ENCODE results near the gene CAV1.

Gene CAV1

GRCh38 chr7:116530107-116530820, 5.4 kb downstream of the CAV1 start:
- DNase-seq (ENCODE audit: low read depth in 2 of 2) = no peak

DNA sequence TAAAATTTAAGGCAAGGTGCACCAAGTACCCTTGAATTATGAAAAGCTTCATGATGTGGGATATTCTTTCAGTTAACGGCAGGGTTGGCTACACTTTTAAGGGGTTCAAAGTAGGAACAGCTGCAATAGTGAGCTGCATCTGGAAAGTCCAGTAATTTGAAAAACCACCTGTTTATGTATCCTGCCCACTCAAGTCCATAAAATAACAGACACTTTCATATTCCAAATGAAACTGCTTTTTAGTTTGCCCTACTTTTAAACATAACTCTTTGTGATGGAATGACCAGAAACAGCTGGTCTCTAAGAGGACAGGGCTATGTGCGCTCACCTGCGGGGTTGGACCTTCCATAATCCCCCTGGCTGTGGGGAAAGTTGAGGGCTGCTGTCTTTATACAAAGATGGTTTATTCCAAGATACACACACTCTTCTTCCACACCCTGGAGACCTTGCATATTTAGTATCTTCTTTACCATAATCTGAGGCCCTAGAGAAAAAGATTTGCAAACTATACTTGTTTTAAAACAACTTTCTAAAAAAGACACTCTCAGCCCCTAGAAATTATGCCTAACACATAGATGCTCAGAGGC, 7.4 kb downstream of the CAV1 start:
- DNase-seq (ENCODE audit: low read depth in 2 of 2) = no peak

- no peak for DNase-seq (ENCODE audit: low read depth in 2 of 2)
Measured at GRCh38 chr7:116534790-116535189, 10.0 kb downstream of the CAV1 start.

- no peak for DNase-seq (ENCODE audit: low read depth in 2 of 2)
Measured at GRCh38 chr7:116535416-116535815, 10.6 kb downstream of the CAV1 start.

- DNase-seq (ENCODE audit: low read depth in 2 of 2) = no peak
Measured at GRCh38 chr7:116538138-116538537, 13.3 kb downstream of the CAV1 start.

- DNase-seq (ENCODE audit: low read depth in 2 of 2) = no peak
Measured at GRCh38 chr7:116539879-116540278, 15.0 kb downstream of the CAV1 start.

GRCh38 chr7:116540743-116541142, 15.9 kb downstream of the CAV1 start:
- DNase-seq (ENCODE audit: low read depth in 2 of 2) = no peak

DNA sequence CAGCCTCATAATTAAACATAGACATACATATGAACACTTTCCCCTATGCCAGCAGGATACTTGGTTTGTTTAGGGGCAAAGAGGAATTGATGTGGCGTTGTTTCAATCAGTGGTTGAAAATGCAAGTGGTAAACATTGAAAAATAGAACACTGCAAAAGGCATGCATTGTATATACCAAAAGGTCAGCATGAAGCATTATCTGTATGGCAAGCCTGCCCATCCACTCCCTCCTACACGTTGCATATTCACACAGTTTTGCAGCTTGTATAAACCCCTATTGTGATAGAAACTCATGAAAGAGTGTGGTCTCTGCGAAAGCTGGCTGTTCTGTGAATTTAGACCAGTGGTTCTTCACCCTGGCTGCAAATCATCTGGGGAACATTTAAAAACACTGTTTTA, 17.1 kb downstream of the CAV1 start:
- DNase-seq (ENCODE audit: low read depth in 2 of 2) = no peak

DNA sequence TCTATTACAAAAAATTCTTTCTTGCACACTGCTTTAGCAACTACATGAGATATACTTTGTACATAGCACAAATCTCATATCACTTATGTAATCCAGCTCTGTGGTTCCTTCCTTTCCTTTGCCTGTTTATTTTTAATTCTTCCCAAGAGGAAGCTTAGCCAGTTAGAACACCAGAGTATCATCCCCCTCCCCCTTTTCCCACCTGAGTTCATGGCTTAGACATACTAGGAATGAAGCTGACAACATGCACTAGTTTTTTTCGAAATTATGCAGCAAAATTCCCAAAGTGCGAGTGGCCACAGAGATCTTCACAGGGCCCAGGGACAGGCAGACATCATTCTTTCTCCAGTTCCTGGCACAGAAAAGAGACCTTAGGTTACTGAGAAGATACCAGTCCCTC, 17.8 kb downstream of the CAV1 start:
- no peak for DNase-seq (ENCODE audit: low read depth in 2 of 2)

DNA sequence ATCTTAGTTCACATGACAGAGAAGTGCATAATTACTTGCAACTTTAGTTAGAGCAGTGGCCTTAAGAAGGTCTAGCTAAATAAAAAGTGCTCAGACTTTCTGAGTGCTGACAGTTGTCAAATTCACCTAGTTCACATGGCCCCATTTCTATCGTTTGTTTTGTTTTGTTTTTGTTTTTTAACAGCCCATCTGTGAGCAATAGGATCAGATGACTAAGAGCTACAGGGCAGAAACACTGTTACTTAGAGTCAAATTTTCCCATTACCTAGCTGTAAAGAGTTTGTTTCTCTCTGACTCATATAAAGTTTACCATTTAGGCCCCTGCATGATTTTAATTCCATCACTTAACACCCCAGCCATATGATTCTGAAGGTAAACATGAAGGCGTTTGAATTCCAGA, 18.8 kb downstream of the CAV1 start:
- no peak for DNase-seq (ENCODE audit: low read depth in 2 of 2)

DNA sequence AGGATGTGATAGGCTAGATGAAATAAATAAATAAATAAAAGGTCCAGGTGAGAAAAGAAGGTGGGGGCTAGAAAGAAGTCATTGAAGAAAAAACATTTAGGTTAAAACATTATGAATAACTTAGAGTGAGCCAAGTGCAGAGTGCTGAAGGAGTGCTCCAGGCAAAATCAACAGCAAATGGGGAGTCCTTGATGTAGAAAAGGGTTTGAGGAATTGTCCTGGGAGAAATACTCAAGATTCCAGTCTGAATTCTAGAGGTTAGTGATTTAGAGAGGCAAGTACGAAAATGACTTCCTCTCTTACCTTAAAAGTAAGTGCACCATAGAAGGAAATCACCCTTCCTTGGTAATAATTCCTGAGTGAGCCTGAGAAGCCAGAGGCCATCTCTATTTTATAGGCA, 19.7 kb downstream of the CAV1 start:
- DNase-seq (ENCODE audit: low read depth in 2 of 2) = no peak

DNA sequence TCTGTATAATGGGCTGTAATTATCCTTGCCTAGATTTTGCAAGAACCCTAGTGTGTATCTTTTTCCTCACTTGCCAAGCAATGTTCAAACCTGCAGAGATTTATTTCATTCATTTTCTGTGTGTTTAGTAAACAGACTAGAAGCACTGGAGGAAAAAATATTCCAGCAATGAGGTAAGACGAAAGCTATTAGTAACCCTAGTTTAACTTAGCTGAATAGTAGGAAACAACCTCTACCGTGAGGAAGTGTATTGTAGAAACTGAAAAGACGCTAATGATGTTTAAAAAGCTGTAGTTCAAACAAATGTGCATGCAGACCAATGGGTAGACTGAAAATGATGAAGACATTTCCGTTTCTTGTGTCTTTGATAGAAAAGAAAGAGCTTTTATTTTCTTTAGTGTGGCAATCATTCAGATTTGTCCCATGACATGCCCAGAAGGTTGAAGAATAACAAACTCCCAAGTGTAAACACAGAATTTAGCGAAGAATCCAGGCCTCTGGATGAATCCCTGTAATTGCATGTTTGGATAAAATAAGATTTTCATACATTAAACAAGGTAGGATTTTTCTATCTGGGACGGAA, 20.7 kb downstream of the CAV1 start:
- DNase-seq (ENCODE audit: low read depth in 2 of 2) = no peak

- DNase-seq (ENCODE audit: low read depth in 2 of 2) = no peak
Measured at GRCh38 chr7:116546054-116546453, 21.2 kb downstream of the CAV1 start.

DNA sequence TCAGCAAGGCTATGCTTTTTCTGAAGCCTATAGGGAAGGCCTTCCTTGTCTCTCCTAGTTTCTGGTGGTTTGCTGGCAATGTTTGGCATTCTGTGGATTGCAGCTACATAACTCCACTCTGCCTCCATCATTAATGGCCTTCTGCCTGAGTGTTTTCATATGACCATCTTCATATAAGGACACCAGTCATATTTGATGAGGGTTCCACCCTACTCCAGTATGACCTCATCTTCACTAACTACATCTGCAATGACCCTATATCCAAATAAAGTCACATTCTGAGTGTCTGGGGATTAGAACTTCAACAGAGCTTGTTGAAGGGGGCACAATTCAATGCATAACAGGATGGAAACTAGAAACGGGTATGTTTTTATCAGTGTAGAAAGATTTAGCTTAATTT, 22.1 kb downstream of the CAV1 start:
- DNase-seq (ENCODE audit: low read depth in 2 of 2) = no peak

GRCh38 chr7:116547347-116547746, 22.5 kb downstream of the CAV1 start:
- DNase-seq (ENCODE audit: low read depth in 2 of 2) = no peak

GRCh38 chr7:116548506-116548905, 23.7 kb downstream of the CAV1 start:
- no peak for DNase-seq (ENCODE audit: low read depth in 2 of 2)

DNA sequence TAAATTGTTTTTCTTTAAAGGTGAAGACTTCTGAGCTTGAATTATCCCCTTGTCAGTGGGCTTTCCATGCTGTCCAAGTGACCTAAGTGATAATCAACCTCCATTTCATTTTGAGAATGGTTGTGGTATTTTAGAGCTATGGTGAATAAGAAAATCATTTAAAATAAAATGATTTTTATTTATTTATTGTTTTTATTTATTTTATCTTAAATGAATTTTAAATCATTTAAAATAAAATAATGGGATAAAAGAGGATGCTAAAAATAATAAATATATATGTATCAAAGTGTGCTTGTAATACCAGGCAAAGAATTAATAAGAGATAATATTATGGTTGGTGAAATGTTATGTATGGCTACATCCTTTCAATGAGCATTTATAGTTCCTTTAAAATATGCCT, 24.5 kb downstream of the CAV1 start:
- no peak for DNase-seq (ENCODE audit: low read depth in 2 of 2)

GRCh38 chr7:116551692-116552091, 26.9 kb downstream of the CAV1 start:
- DNase-seq (ENCODE audit: low read depth in 2 of 2) = no peak

- no peak for DNase-seq (ENCODE audit: low read depth in 2 of 2)
Measured at GRCh38 chr7:116552602-116553001, 27.8 kb downstream of the CAV1 start.

DNA sequence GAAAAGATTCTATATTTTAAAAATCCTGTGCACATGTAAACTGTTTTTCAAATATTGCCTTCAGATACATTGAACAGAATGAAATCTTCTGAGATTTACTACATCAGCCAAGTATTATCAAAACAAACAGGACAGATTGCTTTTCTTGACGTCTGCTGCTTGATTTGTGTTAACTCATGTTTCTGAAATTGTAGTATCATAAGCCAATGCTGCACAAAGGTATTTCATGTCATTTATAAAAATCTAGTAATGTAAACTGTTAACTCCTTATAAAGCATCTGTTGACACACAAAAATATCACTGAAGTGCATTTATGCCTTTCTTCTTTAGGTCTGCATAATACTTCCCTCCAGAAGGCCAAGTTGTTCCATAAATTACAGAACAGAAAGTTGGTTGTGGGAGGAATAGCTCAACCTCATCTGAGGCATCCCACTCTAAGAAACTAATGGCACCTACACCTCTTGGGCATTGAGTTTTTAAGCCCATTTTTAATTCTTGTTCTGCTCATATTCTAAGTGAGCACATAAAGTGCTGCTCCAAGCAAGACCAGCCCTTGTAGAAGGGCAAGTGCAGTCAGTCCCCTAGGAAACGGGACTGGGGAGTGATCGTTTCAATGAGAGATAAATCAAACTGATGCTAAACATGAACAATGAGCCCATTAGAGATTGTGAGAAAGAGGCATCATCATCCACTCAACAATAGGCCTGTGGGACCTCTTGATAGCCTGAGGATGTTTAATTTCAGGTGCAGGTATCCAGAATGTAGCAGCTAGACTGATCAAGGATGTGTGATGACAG, 28.5 kb downstream of the CAV1 start:
- no peak for DNase-seq (ENCODE audit: low read depth in 2 of 2)

- DNase-seq (ENCODE audit: low read depth in 2 of 2) = no peak
Measured at GRCh38 chr7:116554436-116554835, 29.6 kb downstream of the CAV1 start.

- DNase-seq (ENCODE audit: low read depth in 2 of 2) = no peak
Measured at GRCh38 chr7:116554911-116555310, 30.1 kb downstream of the CAV1 start.
